PC-9 (cell line): Measurements from ENCODE around the gene EFNA3. TPM values are rescaled to one million over a fixed set of nuclear protein-coding genes. Genes with fewer than 3 reads are reported as not detected.

Experiments
- BruUV-seq: library from RNA; stranded (reverse); fragments of 400-500 nt; replicated peaks from 2 replicates; lab custom pipeline; 2021; lab: Mats Ljungman, UMichigan
- CTCF ChIA-PET: fragments of 300-600 bp; sonication (Branson Sonifier 250); formaldehyde crosslinking; loops from one replicate; lab custom pipeline; 2022; ENCODE audit warnings: antibody characterized with exemption; lab: Charles Lee
- POLR2A ChIA-PET: fragments of 300-600 bp; sonication (Branson Sonifier 250); formaldehyde crosslinking; loops from one replicate; lab custom pipeline; 2022; ENCODE audit warnings: antibody characterized with exemption; ENCODE audit not compliant: unreplicated experiment; lab: Charles Lee
- DNase-seq, 2 experiments: peaks; one replicate each; pipeline versions ENCODE4 v3.0.0 to v3.0.0-alpha.2; 2015 to 2022; ENCODE audit warnings: mixed read lengths in 1 of 2
- H2AFZ ChIP-seq: fragments of 200-600 bp; sonication (generic); 2 replicates; pipeline ENCODE4 v1.8.1; 2017; ENCODE audit warnings: antibody characterized with exemption
- H3F3A ChIP-seq: fragments of 200-600 bp; sonication (generic); 2 replicates; pipeline ENCODE4 v1.8.1; 2017; ENCODE audit warnings: antibody characterized with exemption, mild to moderate bottlenecking, low read depth; ENCODE audit not compliant: insufficient read depth
- H3K27ac ChIP-seq: fragments of 200-600 bp; sonication (generic); 2 replicates; pipeline ENCODE4 v1.6.1; 2016; ENCODE audit warnings: mixed run types
- H3K27me3 ChIP-seq: fragments of 200-600 bp; sonication (generic); 2 replicates; pipeline ENCODE4 v1.6.1; 2016; ENCODE audit warnings: low read depth, mixed run types; ENCODE audit not compliant: insufficient read depth
- H3K36me3 ChIP-seq: fragments of 200-600 bp; sonication (generic); 2 replicates; pipeline ENCODE4 v1.6.1; 2016; ENCODE audit warnings: low read depth, mixed run types
- H3K4me1 ChIP-seq: fragments of 200-600 bp; sonication (generic); replicated peaks from 2 replicates; pipeline ENCODE4 v1.6.1; 2016; ENCODE audit warnings: mixed run types; ENCODE audit not compliant: insufficient read depth
- H3K4me2 ChIP-seq: fragments of 200-600 bp; sonication (generic); 2 replicates; pipeline ENCODE4 v1.6.1; 2017; ENCODE audit warnings: mixed run types
- H3K4me3 ChIP-seq: fragments of 200-600 bp; sonication (generic); 2 replicates; pipeline ENCODE4 v1.6.1; 2016; ENCODE audit warnings: mixed run types
- H3K79me2 ChIP-seq: fragments of 200-600 bp; sonication (generic); 2 replicates; pipeline ENCODE4 v1.6.1; 2017; ENCODE audit warnings: low read depth, mixed run types
- H3K9me2 ChIP-seq: fragments of 200-600 bp; sonication (generic); 2 replicates; pipeline ENCODE4 v1.8.1; 2017; ENCODE audit warnings: mild to moderate bottlenecking; ENCODE audit not compliant: insufficient read depth
- H3K9me3 ChIP-seq: fragments of 200-600 bp; sonication (generic); 2 replicates; pipeline ENCODE4 v1.8.1; 2016; ENCODE audit warnings: low read depth; ENCODE audit not compliant: insufficient read depth
- H4K20me1 ChIP-seq: fragments of 200-600 bp; sonication (generic); 2 replicates; pipeline ENCODE4 v1.8.1; 2017; ENCODE audit not compliant: insufficient read depth
- EZH2 ChIP-seq: fragments of 200-600 bp; sonication (generic); IDR thresholded peaks from 2 replicates; pipeline ENCODE4 v1.8.0; 2017; ENCODE audit warnings: antibody characterized with exemption, low read depth
- intact Hi-C: fragments of 100-400 bp; cut with micrococcal nuclease; formaldehyde crosslinking; loops from one replicate; pipeline ENCODE4 v1.10.0; 2022; ENCODE audit not compliant: unreplicated experiment
- total RNA-seq: library from RNA; stranded (reverse); gene quantifications from 2 replicates; pipeline ENCODE4 v1.2.3, GENCODE V29; 2021
- TF ChIP-seq, protein P1 (sequence below): fragments of 200-600 bp; sonication (generic); conservative IDR thresholded peaks from 2 replicates; pipeline ENCODE4 v1.6.1; 2017; ENCODE audit warnings: mixed run types, antibody characterized with exemption, mild to moderate bottlenecking, moderate library complexity

EFNA3 gene
- total RNA-seq, 1 experiment from 2014 or later, result 6.7 TPM

DNA sequence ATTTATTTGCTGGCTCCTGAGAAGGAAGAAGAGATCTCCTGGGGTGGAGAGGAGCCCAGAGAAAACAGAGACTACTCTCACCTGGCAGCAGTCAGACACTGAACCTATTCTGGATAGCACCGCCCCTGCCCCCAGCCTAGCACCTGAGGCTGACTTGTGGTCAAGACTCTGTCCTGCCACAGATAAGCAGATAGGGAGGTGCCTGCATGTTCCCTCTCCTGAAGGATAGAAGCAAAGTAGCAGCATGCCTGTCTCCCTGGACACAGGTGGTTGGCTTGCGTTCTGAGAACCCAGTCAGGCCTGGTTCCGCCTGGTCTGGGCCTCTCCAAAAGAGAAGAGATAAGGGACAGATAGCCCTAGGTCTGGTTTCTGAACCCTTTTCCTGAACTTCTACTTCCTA is 1.3 kb upstream of the EFNA3 start:
- peaks cover 40% of the 10 kb centered on the region for H3K4me1 ChIP-seq
- H3K4me3 ChIP-seq, result no peak overlapping the region
- 0 out of 2 replicates have a peak overlapping the region, but pooled peaks have one; percentile 4 for H3K4me2 ChIP-seq
- no peaks in the 10 kb centered on the region for H3K9me3 ChIP-seq
- CTCF ChIA-PET, result interaction anchor here (0.6 kb wide), 1 partner anchor 166 kb away, joined by 3 read pairs; no protein-coding TSS in a partner anchor
- H2AFZ ChIP-seq, result no peak overlapping the region
- intact Hi-C loops, result no loop called here
- no peaks in the 10 kb centered on the region for H3K9me2 ChIP-seq
- DNase-seq, result peak in 1 of 2 experiments; percentile 28
- H3K79me2 ChIP-seq, result no peaks in the 10 kb centered on the region
- peaks cover 27% of the 10 kb centered on the region; the same call in 1 of the 2 replicates for H3F3A ChIP-seq
- BruUV-seq, result no TSS peak
- H3K27ac ChIP-seq, result no peak overlapping the region
- no peaks in the 10 kb centered on the region for H3K36me3 ChIP-seq
- TF ChIP-seq EZH2, result no peak
- TF ChIP-seq, protein P1, sequence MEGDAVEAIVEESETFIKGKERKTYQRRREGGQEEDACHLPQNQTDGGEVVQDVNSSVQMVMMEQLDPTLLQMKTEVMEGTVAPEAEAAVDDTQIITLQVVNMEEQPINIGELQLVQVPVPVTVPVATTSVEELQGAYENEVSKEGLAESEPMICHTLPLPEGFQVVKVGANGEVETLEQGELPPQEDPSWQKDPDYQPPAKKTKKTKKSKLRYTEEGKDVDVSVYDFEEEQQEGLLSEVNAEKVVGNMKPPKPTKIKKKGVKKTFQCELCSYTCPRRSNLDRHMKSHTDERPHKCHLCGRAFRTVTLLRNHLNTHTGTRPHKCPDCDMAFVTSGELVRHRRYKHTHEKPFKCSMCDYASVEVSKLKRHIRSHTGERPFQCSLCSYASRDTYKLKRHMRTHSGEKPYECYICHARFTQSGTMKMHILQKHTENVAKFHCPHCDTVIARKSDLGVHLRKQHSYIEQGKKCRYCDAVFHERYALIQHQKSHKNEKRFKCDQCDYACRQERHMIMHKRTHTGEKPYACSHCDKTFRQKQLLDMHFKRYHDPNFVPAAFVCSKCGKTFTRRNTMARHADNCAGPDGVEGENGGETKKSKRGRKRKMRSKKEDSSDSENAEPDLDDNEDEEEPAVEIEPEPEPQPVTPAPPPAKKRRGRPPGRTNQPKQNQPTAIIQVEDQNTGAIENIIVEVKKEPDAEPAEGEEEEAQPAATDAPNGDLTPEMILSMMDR, result no peak
- peaks cover 35% of the 10 kb centered on the region for H3K27me3 ChIP-seq
- no peaks in the 10 kb centered on the region for H4K20me1 ChIP-seq
- POLR2A ChIA-PET, result no interaction called here

DNA sequence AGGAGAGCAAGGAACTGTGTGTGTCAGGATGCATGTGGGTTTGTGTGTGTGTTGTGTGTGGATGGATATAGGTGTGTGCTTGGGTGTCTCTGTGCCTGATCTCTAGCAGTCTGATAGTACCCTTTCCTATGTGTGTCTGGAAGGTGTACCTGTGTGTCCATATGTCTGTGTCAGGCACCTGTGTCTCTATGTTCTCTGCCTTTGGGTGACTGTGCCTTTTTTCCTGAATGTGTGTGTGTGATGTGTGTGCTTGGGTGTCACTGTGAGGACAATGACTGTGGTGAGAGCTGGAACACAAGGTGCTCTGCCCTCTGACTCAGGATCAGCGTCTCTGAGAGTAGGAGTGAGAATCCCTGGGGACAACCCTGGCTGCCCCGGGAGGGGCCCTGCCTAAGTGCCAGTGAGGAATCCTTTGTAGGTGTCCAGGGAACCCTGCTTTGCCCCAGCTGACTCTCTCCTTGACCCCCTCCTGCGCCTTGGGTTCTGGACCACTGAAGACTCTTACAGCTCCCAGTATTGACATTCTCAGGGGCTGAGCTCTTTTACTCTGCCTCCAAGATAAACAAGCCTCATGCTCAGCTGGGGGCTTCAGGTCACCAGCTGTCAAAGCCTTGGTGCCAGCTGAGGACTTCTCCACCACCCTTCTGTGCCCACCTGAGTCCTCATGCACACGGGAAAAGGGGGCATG is 735 bp upstream of the EFNA3 start:
- no peaks in the 10 kb centered on the region for H3K9me2 ChIP-seq
- POLR2A ChIA-PET, result no interaction called here
- H3K4me1 ChIP-seq, result peaks cover 45% of the 10 kb centered on the region
- no peak overlapping the region for H2AFZ ChIP-seq
- H3K36me3 ChIP-seq, result no peaks in the 10 kb centered on the region
- intact Hi-C loops, result no loop called here
- no peaks in the 10 kb centered on the region for H3K9me3 ChIP-seq
- no peaks in the 10 kb centered on the region for H4K20me1 ChIP-seq
- H3K27ac ChIP-seq, result no peak overlapping the region
- TF ChIP-seq EZH2, result no peak
- TF ChIP-seq, protein P1, result no peak
- CTCF ChIA-PET, result interaction anchor here (0.6 kb wide), 1 partner anchor 167 kb away, joined by 3 read pairs; no protein-coding TSS in a partner anchor
- DNase-seq, result peak in 1 of 2 experiments; percentile 38
- peaks cover 30% of the 10 kb centered on the region; the same call in 1 of the 2 replicates for H3F3A ChIP-seq
- H3K79me2 ChIP-seq, result no peaks in the 10 kb centered on the region
- peaks cover 35% of the 10 kb centered on the region for H3K27me3 ChIP-seq
- H3K4me3 ChIP-seq, result 0 out of 2 replicates have a peak overlapping the region, but pooled peaks have one; percentile 63
- H3K4me2 ChIP-seq, result peak overlapping the region; percentile 88
- no TSS peak for BruUV-seq

DNA sequence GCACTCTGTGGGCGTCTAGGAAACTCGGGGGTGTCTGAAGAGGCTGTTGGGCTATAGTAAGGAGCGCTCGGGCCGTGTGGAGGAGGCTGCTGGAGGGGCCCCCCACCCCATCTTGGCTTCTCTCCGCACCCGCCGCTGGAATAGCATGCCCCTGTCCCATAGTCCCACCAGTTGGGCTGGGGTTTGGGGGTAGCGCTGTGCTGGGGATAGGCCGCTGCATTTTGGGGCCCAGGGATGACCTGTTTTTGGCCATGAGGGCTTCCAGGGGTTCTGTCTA is 511 bp downstream of the EFNA3 start:
- BruUV-seq, result no TSS peak
- peaks cover 35% of the 10 kb centered on the region for H3K27me3 ChIP-seq
- H3K4me3 ChIP-seq, result peak overlapping the region; percentile 63; the same call in 1 of the 2 replicates
- no peak for DNase-seq
- TF ChIP-seq, protein P1, result no peak
- no peak for TF ChIP-seq EZH2
- ChIA-PET CTCF (interaction anchor here (0.5 kb wide), 1 partner anchor 115 kb away, joined by 3 read pairs; no protein-coding TSS in a partner anchor), POLR2A (interaction anchor here (0.7 to 0.8 kb wide), 2 partner anchors 616 to 1370 kb away, joined by 6 to 9 read pairs; no protein-coding TSS in a partner anchor)
- peaks cover 35% of the 10 kb centered on the region; the same call in 1 of the 2 replicates for H3F3A ChIP-seq
- no peaks in the 10 kb centered on the region for H3K9me3 ChIP-seq
- no peaks in the 10 kb centered on the region for H4K20me1 ChIP-seq
- peak overlapping the region; percentile 88 for H3K4me2 ChIP-seq
- no peaks in the 10 kb centered on the region for H3K9me2 ChIP-seq
- no peak overlapping the region for H3K27ac ChIP-seq
- intact Hi-C loops, result no loop called here
- peaks cover 58% of the 10 kb centered on the region for H3K4me1 ChIP-seq
- H3K79me2 ChIP-seq, result no peaks in the 10 kb centered on the region
- H3K36me3 ChIP-seq, result no peaks in the 10 kb centered on the region
- H2AFZ ChIP-seq, result 0 out of 2 replicates have a peak overlapping the region, but pooled peaks have one; percentile 61
